ENCODE results near the gene PPARG.
"Not testable (repeated sequence)": the region's sequence is repeated elsewhere in the genome, so short reads cannot be mapped to it uniquely, and the experiment has no call there.

Gene PPARG

DNA sequence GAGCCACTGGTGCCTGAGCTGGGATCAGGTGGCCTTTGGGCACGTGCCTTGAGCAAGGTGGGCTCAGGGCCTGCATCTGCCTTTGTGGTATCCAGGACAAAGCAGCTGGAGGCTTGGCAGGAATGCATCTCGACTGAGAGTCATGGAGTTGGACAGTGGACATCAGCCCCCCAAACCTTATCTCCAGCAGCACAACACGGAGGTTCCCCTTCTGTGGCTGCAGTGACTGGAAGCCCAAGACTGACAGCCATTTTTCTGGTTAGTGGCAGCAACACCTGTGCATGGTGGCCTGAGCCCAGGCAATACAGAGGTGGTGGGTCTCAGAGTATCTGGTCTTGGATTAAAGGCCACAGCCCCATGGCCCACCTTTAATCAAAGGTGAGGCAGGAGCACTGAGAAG lies 167.6 kb downstream of the PPARG start:
- DNase-seq (ENCODE audit: low read depth in 2 of 3, low spot score in 1 of 3): no peak

GRCh38 chr3:12457380-12457779 lies 168.5 kb downstream of the PPARG start:
- not testable (repeated sequence) for DNase-seq (ENCODE audit: low read depth in 2 of 3, low spot score in 1 of 3)

DNA sequence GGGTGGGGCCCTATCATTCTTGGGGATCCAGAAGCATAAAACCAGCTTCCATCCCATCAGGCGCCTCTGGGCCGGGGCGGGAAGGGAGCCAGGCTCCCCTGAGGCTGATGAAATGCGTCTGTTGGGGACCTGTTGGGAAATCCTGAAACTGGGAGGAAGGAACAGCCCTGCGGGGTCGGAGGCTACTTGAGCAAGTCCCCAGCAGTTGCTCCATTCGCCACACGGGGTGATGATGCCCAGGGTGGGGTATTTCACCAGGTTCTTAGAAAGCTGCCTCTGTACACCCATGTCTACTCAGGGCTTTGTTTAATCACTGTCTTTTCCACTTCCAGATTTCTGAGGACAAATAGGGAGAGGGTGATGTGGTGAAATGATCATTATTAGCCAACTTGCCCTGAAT lies 170.0 kb downstream of the PPARG start:
- DNase-seq (ENCODE audit: low read depth in 2 of 3, low spot score in 1 of 3): no peak

GRCh38 chr3:12460127-12460526 lies 171.3 kb downstream of the PPARG start:
- DNase-seq (ENCODE audit: low read depth in 2 of 3, low spot score in 1 of 3): no peak

DNA sequence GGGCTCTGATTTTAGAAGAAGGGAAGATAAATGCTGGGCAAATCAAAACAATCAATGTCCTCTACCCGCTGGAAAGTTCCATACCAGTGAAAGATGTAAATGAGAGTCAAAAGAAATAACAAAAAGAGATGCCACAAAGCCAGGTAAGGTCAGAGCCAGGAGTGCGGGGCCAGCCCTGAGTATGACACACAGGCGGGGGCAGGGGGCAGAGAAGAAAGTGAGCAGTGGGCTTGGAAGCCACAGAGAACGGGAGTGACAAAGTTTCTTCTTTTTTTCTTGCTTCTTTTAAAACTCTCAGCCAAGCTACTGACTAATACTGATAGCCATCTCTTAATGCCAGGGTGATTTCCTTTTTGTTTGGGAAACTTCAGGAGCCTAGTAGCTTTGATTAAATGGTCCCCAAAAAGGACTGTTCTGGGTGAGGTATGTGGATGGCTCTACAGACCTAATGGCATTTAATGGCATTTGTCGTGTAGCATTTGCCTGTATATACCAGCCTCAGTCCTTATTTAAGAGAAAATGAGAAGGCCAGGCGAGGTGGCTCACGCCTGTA lies 172.3 kb downstream of the PPARG start:
- DNase-seq (ENCODE audit: low read depth in 2 of 3, low spot score in 1 of 3): no peak

DNA sequence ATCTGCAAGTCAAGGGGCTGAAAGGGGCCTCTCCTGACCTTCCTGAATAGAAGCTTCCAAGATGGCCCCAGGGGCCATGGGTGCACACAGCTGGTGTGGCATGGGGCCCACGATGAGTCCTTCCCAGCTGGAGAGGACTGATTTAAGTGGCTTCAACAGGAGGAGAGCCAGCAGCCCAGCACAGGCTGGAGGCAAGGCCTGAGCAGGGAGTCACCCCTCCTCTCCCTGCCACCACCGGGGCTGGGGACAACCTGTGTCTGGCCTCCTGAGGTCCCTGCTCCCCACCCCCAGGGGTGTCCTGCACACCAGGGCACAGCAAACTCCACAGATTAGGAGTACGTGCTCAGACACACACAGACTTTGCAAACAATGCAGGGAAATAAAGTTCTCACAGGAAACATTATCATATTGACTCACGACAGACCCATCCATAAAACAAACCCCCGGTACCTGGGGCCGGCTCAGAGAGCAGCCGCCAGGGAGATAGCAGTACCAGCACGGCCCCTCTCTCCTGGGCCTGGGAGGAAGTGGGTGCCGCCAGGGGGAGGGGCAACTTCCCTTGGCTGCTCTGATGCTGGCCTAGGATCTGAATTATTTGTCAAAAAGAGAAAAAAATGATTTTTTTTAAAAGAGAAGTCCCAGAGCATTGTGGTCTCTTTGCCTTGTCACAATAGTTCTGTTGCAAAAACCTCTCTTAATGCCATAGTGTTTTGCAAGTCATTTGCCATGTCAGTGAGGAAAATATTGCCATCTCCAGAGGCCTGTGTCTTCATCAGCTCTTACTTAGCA lies 173.5 kb downstream of the PPARG start:
- DNase-seq (ENCODE audit: low read depth in 2 of 3, low spot score in 1 of 3): no peak

DNA sequence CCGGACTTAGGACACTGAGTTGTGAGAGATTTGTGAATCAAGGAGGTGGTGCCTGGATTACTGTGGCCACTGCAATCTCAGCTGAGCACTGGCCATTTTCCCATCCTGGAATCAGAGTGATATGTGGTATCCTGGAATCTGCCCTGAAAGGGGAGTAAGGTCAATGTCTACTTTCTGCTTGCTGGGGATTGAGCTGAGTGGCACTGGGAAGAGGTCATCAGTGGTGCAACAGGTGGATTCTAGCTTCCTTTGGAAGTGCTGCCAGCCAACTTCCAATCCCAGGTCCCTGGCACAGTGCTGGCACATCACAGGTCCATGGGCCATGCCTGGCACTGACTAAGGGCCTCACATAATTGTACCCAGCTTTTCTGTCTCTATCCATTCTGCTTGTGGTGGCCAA lies 174.8 kb downstream of the PPARG start:
- no peak for DNase-seq (ENCODE audit: low read depth in 2 of 3, low spot score in 1 of 3)

- DNase-seq (ENCODE audit: low read depth in 2 of 3, low spot score in 1 of 3): no peak
Measured at GRCh38 chr3:12464181-12464580, 175.3 kb downstream of the PPARG start.

- DNase-seq (ENCODE audit: low read depth in 2 of 3, low spot score in 1 of 3): no peak
Measured at GRCh38 chr3:12465151-12465835, 176.4 kb downstream of the PPARG start.

GRCh38 chr3:12465836-12466225 lies 177.0 kb downstream of the PPARG start:
- no peak for DNase-seq (ENCODE audit: low read depth in 2 of 3, low spot score in 1 of 3)

DNA sequence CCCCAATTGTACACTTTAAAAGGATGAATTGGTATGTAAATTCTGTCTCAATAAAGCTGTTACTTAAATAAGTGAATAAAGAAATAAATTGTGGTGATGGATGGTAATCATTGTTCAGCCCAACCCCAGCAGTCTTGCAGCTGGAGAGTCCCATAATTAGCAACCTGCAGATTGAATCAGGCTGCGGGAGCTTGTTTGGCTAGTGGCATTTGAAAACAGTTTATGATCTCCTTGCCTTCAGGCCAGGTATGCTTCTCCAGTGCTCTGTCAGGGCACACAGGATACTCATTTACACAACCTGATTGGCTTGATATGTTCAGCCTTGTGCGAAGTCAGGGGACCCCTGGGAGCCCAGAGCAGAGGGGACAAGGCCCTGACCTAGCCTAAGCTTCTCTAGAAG lies 178.9 kb downstream of the PPARG start:
- DNase-seq (ENCODE audit: low read depth in 2 of 3, low spot score in 1 of 3): no peak

GRCh38 chr3:12468276-12468675 lies 179.4 kb downstream of the PPARG start:
- no peak for DNase-seq (ENCODE audit: low read depth in 2 of 3, low spot score in 1 of 3)

DNA sequence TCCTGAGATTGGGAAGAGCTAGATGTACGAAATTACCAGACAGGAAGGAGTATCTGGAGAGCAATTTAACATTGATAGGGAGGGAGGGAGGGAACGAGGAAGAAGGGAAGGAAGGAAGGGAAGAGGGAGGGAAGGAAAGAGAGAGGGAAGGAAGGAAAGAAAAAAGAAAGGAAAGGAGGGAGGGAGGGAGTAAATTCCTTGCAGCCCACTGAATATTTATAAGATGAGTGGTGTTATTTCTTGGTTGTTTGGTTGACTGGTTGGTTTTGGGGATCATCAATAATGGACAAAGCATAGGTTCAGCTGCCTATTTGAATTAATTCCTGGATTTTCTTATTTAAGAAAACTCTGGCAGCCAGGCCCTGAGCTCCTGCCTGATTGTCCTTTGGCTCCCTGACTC lies 179.9 kb downstream of the PPARG start:
- DNase-seq (ENCODE audit: low read depth in 2 of 3, low spot score in 1 of 3): no peak

- not testable (repeated sequence) for DNase-seq (ENCODE audit: low read depth in 2 of 3, low spot score in 1 of 3)
Measured at GRCh38 chr3:12469222-12469621, 180.4 kb downstream of the PPARG start.

- DNase-seq (ENCODE audit: low read depth in 2 of 3, low spot score in 1 of 3): no peak
Measured at GRCh38 chr3:12470111-12470510, 181.2 kb downstream of the PPARG start.

- no peak for DNase-seq (ENCODE audit: low read depth in 2 of 3, low spot score in 1 of 3)
Measured at GRCh38 chr3:12470680-12471079, 181.8 kb downstream of the PPARG start.

DNA sequence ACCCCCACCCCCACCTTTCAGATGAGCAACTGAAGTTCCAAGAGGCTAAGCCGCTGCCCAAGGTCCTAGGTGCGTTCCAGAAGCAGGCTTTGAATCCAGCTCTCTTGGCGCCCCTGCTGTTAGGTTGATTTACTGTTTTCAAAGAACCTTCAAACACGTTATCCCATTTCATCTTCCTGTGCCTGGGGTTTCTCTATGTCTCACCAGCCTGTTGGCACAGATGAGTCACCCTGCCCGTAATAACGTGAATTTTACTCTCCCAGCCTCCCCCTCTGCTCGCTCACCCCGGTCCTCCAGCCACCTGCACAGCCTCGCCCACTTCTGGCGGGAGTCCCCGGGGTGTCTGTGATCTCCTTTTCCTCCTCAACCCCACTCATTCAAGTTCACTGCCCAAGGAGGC lies 182.4 kb downstream of the PPARG start:
- DNase-seq (ENCODE audit: low read depth in 2 of 3, low spot score in 1 of 3): peak; percentile 62 to 64 (median 63)

- no peak for DNase-seq (ENCODE audit: low read depth in 2 of 3, low spot score in 1 of 3)
Measured at GRCh38 chr3:12472000-12472610, 183.2 kb downstream of the PPARG start.

- no peak for DNase-seq (ENCODE audit: low read depth in 2 of 3, low spot score in 1 of 3)
Measured at GRCh38 chr3:12472796-12473195, 183.9 kb downstream of the PPARG start.

GRCh38 chr3:12473511-12473910 lies 184.6 kb downstream of the PPARG start:
- DNase-seq (ENCODE audit: low read depth in 2 of 3, low spot score in 1 of 3): no peak

- DNase-seq (ENCODE audit: low read depth in 2 of 3, low spot score in 1 of 3): no peak
Measured at GRCh38 chr3:12476238-12476897, 187.5 kb downstream of the PPARG start.
